Right renal pelvis (tissue), 4 donors: Measurements from ENCODE around the gene LCN15. TPM values are rescaled to one million over a fixed set of nuclear protein-coding genes. Genes with fewer than 3 reads are reported as not detected.
"Not testable (repeated sequence)": the region's sequence is repeated elsewhere in the genome, so short reads cannot be mapped to it uniquely, and the experiment has no call there.

ENCODE experiments used
- DNase-seq, 4 donors: peaks; one replicate each; pipeline ENCODE4 v3.0.0-alpha.2; 2013; ENCODE audit warnings: low read depth in 4 of 4, low spot score in 3 of 4, missing footprints in 1 of 4
- polyA plus RNA-seq, 4 donors: library from polyadenylated mRNA; unstranded; fragments of 120-200 nt; gene quantifications; one replicate each; pipeline ENCODE4 v1.2.1, GENCODE V29; 2013; ENCODE audit not compliant: insufficient read length in 4 of 4

The LCN15 gene
- polyA plus RNA-seq, 4 donors = 0.06 to 0.08 TPM; not detected in 2

GRCh38 chr9:136777359-136777758 is 13.0 kb upstream of the LCN15 start:
- no peak for DNase-seq

- no peak for DNase-seq
Observed at GRCh38 chr9:136776947-136777346, 12.6 kb upstream of the LCN15 start.

GRCh38 chr9:136775191-136775590 is 10.9 kb upstream of the LCN15 start:
- no peak for DNase-seq

- no peak for DNase-seq
Observed at GRCh38 chr9:136774416-136775045, 10.2 kb upstream of the LCN15 start.

GRCh38 chr9:136773386-136774044 is 9.2 kb upstream of the LCN15 start:
- no peak for DNase-seq

GRCh38 chr9:136771907-136772415 is 7.6 kb upstream of the LCN15 start:
- DNase-seq = no peak

- no peak for DNase-seq
Observed at GRCh38 chr9:136769710-136770191, 5.4 kb upstream of the LCN15 start.

GRCh38 chr9:136766410-136767120 is 2.2 kb upstream of the LCN15 start:
- DNase-seq = not testable (repeated sequence)

GRCh38 chr9:136765745-136766409 is 1.6 kb upstream of the LCN15 start:
- not testable (repeated sequence) for DNase-seq

- no peak for DNase-seq
Observed at GRCh38 chr9:136765041-136765440, 723 bp upstream of the LCN15 start.

- no peak for DNase-seq
Observed at GRCh38 chr9:136763649-136764035, 676 bp downstream of the LCN15 start.

GRCh38 chr9:136762915-136763648 is 1.2 kb downstream of the LCN15 start:
- no peak for DNase-seq

GRCh38 chr9:136762221-136762691 is 2.1 kb downstream of the LCN15 start:
- DNase-seq = no peak

GRCh38 chr9:136761545-136761981 is 2.8 kb downstream of the LCN15 start:
- no peak for DNase-seq

GRCh38 chr9:136760834-136761544 is 3.3 kb downstream of the LCN15 start:
- not testable (repeated sequence) for DNase-seq

- no peak for DNase-seq
Observed at GRCh38 chr9:136760424-136760823, 3.9 kb downstream of the LCN15 start.

GRCh38 chr9:136759436-136760325 is 4.6 kb downstream of the LCN15 start:
- DNase-seq = no peak

- DNase-seq = no peak
Observed at GRCh38 chr9:136759001-136759400, 5.3 kb downstream of the LCN15 start.
